ENCODE data around the gene ACOT11.

Gene ACOT11

GRCh38 chr1:54593571-54594160 lies 45.6 kb downstream of the ACOT11 start:
- no peak for DNase-seq

- DNase-seq: no peak
Observed at GRCh38 chr1:54594463-54594862, 46.4 kb downstream of the ACOT11 start.

GRCh38 chr1:54595956-54596498 lies 48.0 kb downstream of the ACOT11 start:
- DNase-seq: no peak

- DNase-seq: no peak
Observed at GRCh38 chr1:54596756-54597155, 48.7 kb downstream of the ACOT11 start.

GRCh38 chr1:54597455-54598030 lies 49.5 kb downstream of the ACOT11 start:
- no peak for DNase-seq

GRCh38 chr1:54599211-54599823 lies 51.3 kb downstream of the ACOT11 start:
- DNase-seq: no peak

- DNase-seq: no peak
Observed at GRCh38 chr1:54600947-54601721, 53.1 kb downstream of the ACOT11 start.

GRCh38 chr1:54601730-54602129 lies 53.7 kb downstream of the ACOT11 start:
- no peak for DNase-seq

- no peak for DNase-seq
Observed at GRCh38 chr1:54602554-54602953, 54.5 kb downstream of the ACOT11 start.

GRCh38 chr1:54603241-54603640 lies 55.2 kb downstream of the ACOT11 start:
- no peak for DNase-seq

GRCh38 chr1:54604051-54604450 lies 56.0 kb downstream of the ACOT11 start:
- DNase-seq: no peak

- no peak for DNase-seq
Observed at GRCh38 chr1:54604572-54605370, 56.7 kb downstream of the ACOT11 start.

GRCh38 chr1:54606096-54606989 lies 58.3 kb downstream of the ACOT11 start:
- no peak for DNase-seq

- no peak for DNase-seq
Observed at GRCh38 chr1:54606990-54607325, 58.9 kb downstream of the ACOT11 start.

- DNase-seq: no peak
Observed at GRCh38 chr1:54607821-54608565, 60.0 kb downstream of the ACOT11 start.

- no peak for DNase-seq
Observed at GRCh38 chr1:54608566-54609230, 60.7 kb downstream of the ACOT11 start.

- no peak for DNase-seq
Observed at GRCh38 chr1:54609301-54609921, 61.4 kb downstream of the ACOT11 start.

- DNase-seq: no peak
Observed at GRCh38 chr1:54610048-54610447, 62.0 kb downstream of the ACOT11 start.

- no peak for DNase-seq
Observed at GRCh38 chr1:54610601-54611580, 62.9 kb downstream of the ACOT11 start.

Data from activated naive CD4-positive, alpha-beta T cell treated with anti-CD3 and anti-CD28 coated beads, Interleukin-2, amount 50 U/mL, for 16 hours (primary cell).